IPS-18a (cell line): ENCODE measurements around the gene SLC14A1.
"Not testable (repeated sequence)": the region's sequence is repeated elsewhere in the genome, so short reads cannot be mapped to it uniquely, and the experiment has no call there.

Experiments used
- H3K27ac ChIP-seq: one replicate; pipeline ENCODE4 v1.5.1; 2013; ENCODE audit warnings: low read length
- H3K27me3 ChIP-seq: one replicate; pipeline ENCODE4 v1.6.1; 2013; ENCODE audit warnings: mild to moderate bottlenecking, low read length; ENCODE audit not compliant: control insufficient read depth, insufficient read depth
- H3K36me3 ChIP-seq: one replicate; pipeline ENCODE4 v1.6.1; 2013; ENCODE audit warnings: low read depth, low read length; ENCODE audit not compliant: control insufficient read depth
- H3K4me1 ChIP-seq: one replicate; pipeline ENCODE4 v1.6.1; 2013; ENCODE audit warnings: low read depth, low read length; ENCODE audit not compliant: control insufficient read depth
- H3K4me3 ChIP-seq: one replicate; pipeline ENCODE4 v1.5.1; 2013; ENCODE audit warnings: low read length
- H3K9ac ChIP-seq: one replicate; pipeline ENCODE4 v1.6.1; 2013; ENCODE audit warnings: mild to moderate bottlenecking, low read length, moderate library complexity
- H3K9me3 ChIP-seq: one replicate; pipeline ENCODE4 v1.6.1; 2013; ENCODE audit warnings: low read depth, low read length; ENCODE audit not compliant: control insufficient read depth

The SLC14A1 gene

GRCh38 chr18:45745817-45746461 lies 22.0 kb downstream of the SLC14A1 start:
- H3K9me3 ChIP-seq = no peaks in the 10 kb centered on the region
- H3K27me3 ChIP-seq = no peaks in the 10 kb centered on the region
- H3K4me3 ChIP-seq = no peak overlapping the region
- peaks cover under 1% of the 10 kb centered on the region for H3K4me1 ChIP-seq
- no peak overlapping the region for H3K27ac ChIP-seq
- no peak overlapping the region for H3K9ac ChIP-seq
- no peaks in the 10 kb centered on the region for H3K36me3 ChIP-seq

GRCh38 chr18:45748501-45748900 lies 24.5 kb downstream of the SLC14A1 start:
- Histone ChIP-seq H3K27me3 (no peaks in the 10 kb centered on the region), H3K9ac (no peak overlapping the region), H3K4me1 (no peaks in the 10 kb centered on the region), H3K9me3 (no peaks in the 10 kb centered on the region), H3K27ac (no peak overlapping the region), H3K4me3 (no peak overlapping the region), H3K36me3 (no peaks in the 10 kb centered on the region)

- H3K9ac ChIP-seq = no peak overlapping the region
Observed at GRCh38 chr18:45749918-45750689, 26.1 kb downstream of the SLC14A1 start.

GRCh38 chr18:45751766-45752165 lies 27.8 kb downstream of the SLC14A1 start:
- Histone ChIP-seq H3K9me3 (no peaks in the 10 kb centered on the region), H3K27me3 (no peaks in the 10 kb centered on the region), H3K36me3 (no peaks in the 10 kb centered on the region), H3K4me3 (no peak overlapping the region), H3K4me1 (peaks cover 6% of the 10 kb centered on the region), H3K27ac (no peak overlapping the region), H3K9ac (no peak overlapping the region)

More at GRCh38 chr18:45749918-45750689, 26.1 kb downstream of the SLC14A1 start:
- no peaks in the 10 kb centered on the region for H3K27me3 ChIP-seq
- H3K4me1 ChIP-seq = no peaks in the 10 kb centered on the region
- no peak overlapping the region for H3K4me3 ChIP-seq
- H3K9me3 ChIP-seq = no peaks in the 10 kb centered on the region
- H3K27ac ChIP-seq = no peak overlapping the region
- H3K36me3 ChIP-seq = no peaks in the 10 kb centered on the region

- no peaks in the 10 kb centered on the region for H3K27me3 ChIP-seq
- no peaks in the 10 kb centered on the region for H3K9me3 ChIP-seq
- no peak overlapping the region for H3K9ac ChIP-seq
- H3K4me1 ChIP-seq = peaks cover 14% of the 10 kb centered on the region
- H3K36me3 ChIP-seq = no peaks in the 10 kb centered on the region
- no peak overlapping the region for H3K27ac ChIP-seq
- no peak overlapping the region for H3K4me3 ChIP-seq
Observed at GRCh38 chr18:45752681-45753080, 28.7 kb downstream of the SLC14A1 start.

GRCh38 chr18:45753286-45753685 lies 29.3 kb downstream of the SLC14A1 start:
- Histone ChIP-seq H3K27me3 (no peaks in the 10 kb centered on the region), H3K4me3 (no peak overlapping the region), H3K9me3 (no peaks in the 10 kb centered on the region), H3K4me1 (peaks cover 14% of the 10 kb centered on the region), H3K36me3 (no peaks in the 10 kb centered on the region), H3K27ac (no peak overlapping the region), H3K9ac (no peak overlapping the region)

- Histone ChIP-seq H3K9ac (no peak overlapping the region), H3K27me3 (no peaks in the 10 kb centered on the region), H3K9me3 (no peaks in the 10 kb centered on the region), H3K36me3 (no peaks in the 10 kb centered on the region), H3K27ac (no peak overlapping the region), H3K4me1 (peaks cover 28% of the 10 kb centered on the region), H3K4me3 (no peak overlapping the region)
Observed at GRCh38 chr18:45755934-45756333, 32.0 kb downstream of the SLC14A1 start.

GRCh38 chr18:45757005-45757404 lies 33.0 kb downstream of the SLC14A1 start:
- H3K27ac ChIP-seq = peak overlapping the region; percentile 38
- no peak overlapping the region for H3K4me3 ChIP-seq
- peaks cover 29% of the 10 kb centered on the region for H3K4me1 ChIP-seq
- no peaks in the 10 kb centered on the region for H3K9me3 ChIP-seq
- H3K27me3 ChIP-seq = no peaks in the 10 kb centered on the region
- H3K36me3 ChIP-seq = no peaks in the 10 kb centered on the region
- no peak overlapping the region for H3K9ac ChIP-seq

GRCh38 chr18:45757644-45758043 lies 33.7 kb downstream of the SLC14A1 start:
- not testable (repeated sequence) for H3K4me3 ChIP-seq, H3K9me3 ChIP-seq, H3K9ac ChIP-seq, H3K27me3 ChIP-seq, H3K36me3 ChIP-seq
- peak overlapping the region; percentile 38 for H3K27ac ChIP-seq
- H3K4me1 ChIP-seq = peaks cover 29% of the 10 kb centered on the region

GRCh38 chr18:45760462-45761036 lies 36.6 kb downstream of the SLC14A1 start:
- Histone ChIP-seq H3K4me3 (no peak overlapping the region), H3K27me3 (no peaks in the 10 kb centered on the region), H3K9me3 (no peaks in the 10 kb centered on the region), H3K4me1 (peaks cover 29% of the 10 kb centered on the region), H3K9ac (no peak overlapping the region), H3K36me3 (no peaks in the 10 kb centered on the region), H3K27ac (no peak overlapping the region)

GRCh38 chr18:45761512-45762114 lies 37.6 kb downstream of the SLC14A1 start:
- Histone ChIP-seq H3K4me1 (peaks cover 29% of the 10 kb centered on the region), H3K4me3 (no peak overlapping the region), H3K36me3 (no peaks in the 10 kb centered on the region), H3K27ac (no peak overlapping the region), H3K9me3 (no peaks in the 10 kb centered on the region), H3K9ac (no peak overlapping the region), H3K27me3 (no peaks in the 10 kb centered on the region)
